Neural progenitor cell (in vitro differentiated cells): ENCODE data around the gene ARHGEF26. TPM values are rescaled to one million over a fixed set of nuclear protein-coding genes. Genes with fewer than 3 reads are reported as not detected.
A peak's percentile ranks its signal among the peaks of the same experiment; 100 is the strongest.

Experiments
- DNase-seq: peaks from one replicate; pipeline ENCODE4 v3.0.0-alpha.2; 2016; ENCODE audit warnings: low spot score
- H2AFZ ChIP-seq: fragments of 200-600 bp; sonication (generic); replicated peaks from 2 replicates; pipeline ENCODE4 v1.6.1; 2016; ENCODE audit warnings: antibody characterized with exemption
- H3F3A ChIP-seq: fragments of 200-600 bp; sonication (generic); 2 replicates; pipeline ENCODE4 v1.6.1; 2016; ENCODE audit warnings: antibody characterized with exemption, low read depth
- H3K27ac ChIP-seq: fragments of 200-600 bp; sonication (generic); 2 replicates; pipeline ENCODE4 v1.5.1; 2016; ENCODE audit warnings: mild to moderate bottlenecking
- H3K27me3 ChIP-seq: fragments of 200-600 bp; sonication (generic); 2 replicates; pipeline ENCODE4 v1.6.1; 2016; ENCODE audit warnings: mild to moderate bottlenecking, moderate library complexity
- H3K36me3 ChIP-seq: fragments of 200-600 bp; sonication (generic); 2 replicates; pipeline ENCODE4 v1.5.1; 2016
- H3K4me1 ChIP-seq: fragments of 200-600 bp; sonication (generic); 2 replicates; pipeline ENCODE4 v1.6.1; 2016; ENCODE audit warnings: mixed run types
- H3K4me2 ChIP-seq: fragments of 200-600 bp; sonication (generic); 2 replicates; pipeline ENCODE4 v1.6.1; 2016
- H3K4me3 ChIP-seq: fragments of 200-600 bp; sonication (generic); 2 replicates; pipeline ENCODE4 v1.5.1; 2016
- H3K79me2 ChIP-seq: fragments of 200-600 bp; sonication (generic); 2 replicates; pipeline ENCODE4 v1.6.1; 2016; ENCODE audit warnings: low read depth
- H3K9ac ChIP-seq: fragments of 200-600 bp; sonication (generic); 2 replicates; pipeline ENCODE4 v1.6.1; 2016
- H3K9me3 ChIP-seq: fragments of 200-600 bp; sonication (generic); 2 replicates; pipeline ENCODE4 v1.5.1; 2016; ENCODE audit warnings: low read depth
- H4K20me1 ChIP-seq: fragments of 200-600 bp; sonication (generic); 2 replicates; pipeline ENCODE4 v1.6.1; 2016; ENCODE audit warnings: low read depth
- H3K27ac Mint-ChIP-seq: 3 replicates; pipeline ENCODE4 v1.8.0; 2021; ENCODE audit warnings: mixed read lengths
- H3K27me3 Mint-ChIP-seq: 2 replicates; pipeline ENCODE4 v1.8.0; 2022; ENCODE audit warnings: low read depth, mild to moderate bottlenecking, inconsistent platforms, moderate library complexity, mixed read lengths; ENCODE audit not compliant: insufficient read depth
- H3K36me3 Mint-ChIP-seq: 3 replicates; pipeline ENCODE4 v1.8.0; 2021; ENCODE audit warnings: mixed read lengths
- H3K4me1 Mint-ChIP-seq: 3 replicates; pipeline ENCODE4 v1.8.0; 2021; ENCODE audit warnings: mixed read lengths
- H3K4me3 Mint-ChIP-seq: 3 replicates; pipeline ENCODE4 v1.8.0; 2021; ENCODE audit warnings: mild to moderate bottlenecking, moderate library complexity, mixed read lengths
- H3K9me3 Mint-ChIP-seq: 3 replicates; pipeline ENCODE4 v1.8.0; 2020; ENCODE audit warnings: mixed read lengths
- EZH2 ChIP-seq: fragments of 200-600 bp; sonication (generic); IDR thresholded peaks from 2 replicates; pipeline ENCODE4 v1.6.1; 2017; ENCODE audit warnings: antibody characterized with exemption, mild to moderate bottlenecking, moderate library complexity
- EZH2phosphoT487 ChIP-seq: fragments of 200-600 bp; sonication (generic); IDR thresholded peaks from 2 replicates; pipeline ENCODE4 v1.6.1; 2017; ENCODE audit warnings: antibody characterized with exemption
- total RNA-seq: library from RNA; depleted of rRNA; stranded (reverse); fragments of >200 nt; gene quantifications from 2 replicates; pipeline ENCODE4 v1.2.3, GENCODE V29; 2015; ENCODE audit warnings: low replicate concordance
- TF ChIP-seq, protein P1 (sequence below): fragments of 200-600 bp; sonication (generic); IDR thresholded peaks from 2 replicates; pipeline ENCODE4 v1.5.1; 2017; ENCODE audit warnings: antibody characterized with exemption, mild to moderate bottlenecking

The ARHGEF26 gene
- total RNA-seq, 1 donor from 2014 or later: 14.0 TPM

DNA sequence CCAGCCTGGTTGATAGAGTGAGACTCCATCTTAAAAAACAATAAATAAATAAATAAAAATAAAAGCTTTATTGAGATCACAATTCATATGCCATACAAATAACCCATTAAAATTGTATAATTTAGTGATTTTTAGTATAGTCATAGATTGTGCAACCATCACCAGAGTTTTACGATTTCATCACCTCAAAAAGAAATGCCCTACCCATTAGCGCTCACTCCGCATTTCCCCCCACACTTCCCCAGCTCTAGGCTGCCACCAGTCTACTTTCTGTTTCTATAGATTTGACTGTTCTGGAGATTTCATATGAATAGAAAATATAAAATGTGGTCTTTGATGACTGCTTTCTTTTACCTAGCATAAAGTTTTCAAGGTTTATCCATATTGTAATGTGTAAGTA, 57.0 kb downstream of the ARHGEF26 start:
- no peaks in the 10 kb centered on the region for H3K9me3 ChIP-seq
- Mint-ChIP-seq H3K9me3 (peaks cover 2% of the 10 kb centered on the region), H3K4me3 (no peak overlapping the region), H3K27ac (no peak overlapping the region), H3K36me3 (peaks cover 2% of the 10 kb centered on the region), H3K4me1 (peaks cover 13% of the 10 kb centered on the region), H3K27me3 (no peaks in the 10 kb centered on the region)
- H3K4me1 ChIP-seq: peaks cover 38% of the 10 kb centered on the region
- no peaks in the 10 kb centered on the region for H4K20me1 ChIP-seq
- no peak for DNase-seq
- H3K4me2 ChIP-seq: no peak overlapping the region
- H3K79me2 ChIP-seq: no peaks in the 10 kb centered on the region
- TF ChIP-seq, protein P1, sequence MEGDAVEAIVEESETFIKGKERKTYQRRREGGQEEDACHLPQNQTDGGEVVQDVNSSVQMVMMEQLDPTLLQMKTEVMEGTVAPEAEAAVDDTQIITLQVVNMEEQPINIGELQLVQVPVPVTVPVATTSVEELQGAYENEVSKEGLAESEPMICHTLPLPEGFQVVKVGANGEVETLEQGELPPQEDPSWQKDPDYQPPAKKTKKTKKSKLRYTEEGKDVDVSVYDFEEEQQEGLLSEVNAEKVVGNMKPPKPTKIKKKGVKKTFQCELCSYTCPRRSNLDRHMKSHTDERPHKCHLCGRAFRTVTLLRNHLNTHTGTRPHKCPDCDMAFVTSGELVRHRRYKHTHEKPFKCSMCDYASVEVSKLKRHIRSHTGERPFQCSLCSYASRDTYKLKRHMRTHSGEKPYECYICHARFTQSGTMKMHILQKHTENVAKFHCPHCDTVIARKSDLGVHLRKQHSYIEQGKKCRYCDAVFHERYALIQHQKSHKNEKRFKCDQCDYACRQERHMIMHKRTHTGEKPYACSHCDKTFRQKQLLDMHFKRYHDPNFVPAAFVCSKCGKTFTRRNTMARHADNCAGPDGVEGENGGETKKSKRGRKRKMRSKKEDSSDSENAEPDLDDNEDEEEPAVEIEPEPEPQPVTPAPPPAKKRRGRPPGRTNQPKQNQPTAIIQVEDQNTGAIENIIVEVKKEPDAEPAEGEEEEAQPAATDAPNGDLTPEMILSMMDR: no peak
- no peak for TF ChIP-seq EZH2phosphoT487
- no peak for TF ChIP-seq EZH2
- no peak overlapping the region for H2AFZ ChIP-seq
- H3K9ac ChIP-seq: no peak overlapping the region
- no peaks in the 10 kb centered on the region for H3K36me3 ChIP-seq
- no peaks in the 10 kb centered on the region for H3K27me3 ChIP-seq
- H3K27ac ChIP-seq: no peak overlapping the region
- H3K4me3 ChIP-seq: no peak overlapping the region
- no peaks in the 10 kb centered on the region for H3F3A ChIP-seq

DNA sequence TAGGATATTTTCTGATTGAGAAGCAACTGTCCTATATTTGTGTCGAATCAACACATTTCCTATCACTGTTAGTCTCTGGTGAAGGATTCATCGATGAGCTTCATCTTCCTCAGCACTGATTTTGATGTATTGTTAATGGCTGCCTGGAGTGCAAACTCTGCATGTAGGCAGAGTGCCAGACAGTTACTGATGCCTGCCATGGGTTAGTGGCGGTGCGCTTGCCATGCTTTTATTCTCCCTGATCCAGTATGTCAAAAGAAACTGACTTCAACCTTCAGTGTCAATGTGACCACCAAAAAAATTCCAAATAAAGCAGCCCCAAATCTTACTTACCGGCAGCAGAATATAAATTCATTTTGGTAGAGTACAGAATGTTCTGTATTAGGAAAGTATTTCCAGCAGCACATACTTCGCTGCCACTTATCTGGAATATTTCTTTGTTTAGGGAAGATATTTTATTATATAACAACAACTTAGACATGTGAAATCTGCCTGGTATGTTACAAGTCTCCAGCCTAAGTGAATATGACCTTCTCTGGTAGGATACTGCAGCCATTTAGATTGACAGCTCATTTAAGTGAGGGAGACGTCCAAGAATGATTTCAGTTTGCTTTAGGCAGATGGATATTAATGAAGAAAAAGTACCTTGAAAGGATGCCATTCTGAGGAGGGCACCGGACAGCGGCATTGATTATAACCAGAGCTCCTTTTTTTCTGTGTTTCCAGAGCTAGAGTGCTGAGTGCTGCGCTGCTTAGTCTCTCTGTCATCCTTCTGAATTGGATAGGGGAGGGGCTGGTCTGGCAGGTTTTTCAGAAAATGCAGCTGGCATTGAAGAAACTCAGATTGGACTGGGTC, 59.9 kb downstream of the ARHGEF26 start:
- Histone ChIP-seq H3K4me1 (peaks cover 26% of the 10 kb centered on the region), H3K27ac (no peak overlapping the region), H3K9me3 (no peaks in the 10 kb centered on the region), H3K4me2 (peak overlapping the region; percentile 9), H4K20me1 (no peaks in the 10 kb centered on the region), H3F3A (no peaks in the 10 kb centered on the region), H3K36me3 (no peaks in the 10 kb centered on the region), H2AFZ (no peak overlapping the region), H3K79me2 (no peaks in the 10 kb centered on the region), H3K4me3 (no peak overlapping the region), H3K27me3 (no peaks in the 10 kb centered on the region), H3K9ac (no peak overlapping the region)
- Mint-ChIP-seq H3K4me3 (no peak overlapping the region), H3K27me3 (peaks cover 2% of the 10 kb centered on the region), H3K36me3 (peaks cover 5% of the 10 kb centered on the region), H3K9me3 (peaks cover 2% of the 10 kb centered on the region), H3K4me1 (peaks cover 15% of the 10 kb centered on the region), H3K27ac (peak overlapping the region; percentile 22)
- TF ChIP-seq, protein P1: no peak
- TF ChIP-seq EZH2 (no peak), EZH2phosphoT487 (no peak)
- DNase-seq: peak; percentile 23

DNA sequence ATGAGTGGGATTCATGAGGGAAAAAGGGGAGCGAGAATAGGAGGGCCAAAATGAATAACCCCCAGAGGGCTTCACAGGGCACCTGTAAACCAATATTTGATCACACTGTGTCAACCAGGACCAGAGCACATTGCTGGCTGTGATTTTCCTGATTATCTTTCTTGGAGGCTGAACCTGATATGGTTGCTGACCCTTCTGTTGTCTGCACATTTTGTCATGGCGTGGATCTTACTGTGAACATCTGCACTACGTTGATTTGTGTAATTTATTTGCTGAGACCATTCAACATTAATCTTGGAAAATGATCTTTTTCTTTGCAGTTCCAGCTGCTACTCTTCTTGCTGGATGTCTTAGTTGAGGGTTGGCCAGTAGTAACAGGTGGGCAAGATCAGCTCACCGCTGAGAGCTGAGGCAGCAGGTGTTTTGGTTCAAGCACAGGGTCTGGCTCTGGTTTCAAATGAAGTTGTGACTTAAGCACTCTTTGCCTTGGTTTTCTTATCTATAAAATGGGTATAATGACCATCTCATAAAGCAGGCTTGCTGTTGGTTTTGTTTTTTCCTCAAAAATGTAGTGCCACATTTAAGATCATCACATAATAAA, 61.2 kb downstream of the ARHGEF26 start:
- Histone ChIP-seq H3K4me2 (no peak overlapping the region), H3K4me1 (peaks cover 16% of the 10 kb centered on the region), H4K20me1 (no peaks in the 10 kb centered on the region), H3K27ac (no peak overlapping the region), H3F3A (no peaks in the 10 kb centered on the region), H3K9ac (no peak overlapping the region), H3K9me3 (no peaks in the 10 kb centered on the region), H3K79me2 (no peaks in the 10 kb centered on the region), H3K4me3 (no peak overlapping the region), H2AFZ (no peak overlapping the region), H3K36me3 (no peaks in the 10 kb centered on the region), H3K27me3 (no peaks in the 10 kb centered on the region)
- no peak overlapping the region for H3K4me3 Mint-ChIP-seq
- peaks cover 14% of the 10 kb centered on the region for H3K4me1 Mint-ChIP-seq
- TF ChIP-seq EZH2phosphoT487 (no peak), EZH2 (no peak)
- TF ChIP-seq, protein P1: no peak
- no peak for DNase-seq
- no peak overlapping the region for H3K27ac Mint-ChIP-seq
- H3K9me3 Mint-ChIP-seq: peaks cover 2% of the 10 kb centered on the region
- peaks cover 2% of the 10 kb centered on the region for H3K27me3 Mint-ChIP-seq
- peaks cover 5% of the 10 kb centered on the region for H3K36me3 Mint-ChIP-seq
